SK-N-MC (cell line): Measurements from ENCODE around the gene MGA.

Source experiments
- EZH2 ChIP-seq: fragments of 200-600 bp; sonication (generic); IDR thresholded peaks from one replicate; pipeline ENCODE4 v1.6.1; 2017; ENCODE audit warnings: antibody characterized with exemption
- FOXP2 ChIP-seq: optimal IDR thresholded peaks from 2 replicates; pipeline ENCODE3; 2011; ENCODE audit warnings: mild to moderate bottlenecking, moderate library complexity; ENCODE audit not compliant: insufficient read depth; ENCODE audit errors: extremely low read length, control extremely low read depth
- POLR2AphosphoS5 ChIP-seq: IDR thresholded peaks from 2 replicates; pipeline ENCODE4 v1.6.1; 2012; ENCODE audit warnings: mild to moderate bottlenecking, low read depth, low read length, borderline replicate concordance

- TF ChIP-seq POLR2AphosphoS5, result no peak
- no peak for TF ChIP-seq EZH2
- TF ChIP-seq FOXP2, result no peak
These were observed 29.6 kb downstream of the MGA start for GRCh38 chr15:41689834-41690233.
